HepG2 (cell line): ENCODE measurements around the gene E2F1. TPM values are rescaled to one million over a fixed set of nuclear protein-coding genes. Genes with fewer than 3 reads are reported as not detected.

ENCODE experiments used
- FOSL2 ChIP-seq: sonication (generic); formaldehyde crosslinking; IDR thresholded peaks from 2 replicates; pipeline ENCODE4 v1.4.0; 2020; ENCODE audit warnings: missing genetic modification reagents
- FOXA3 ChIP-seq: IDR thresholded peaks from 2 replicates; pipeline ENCODE4 v1.6.1; 2016; ENCODE audit warnings: missing genetic modification reagents, missing compliant biosample characterization
- MAX ChIP-seq: IDR thresholded peaks from 2 replicates; pipeline ENCODE4 v1.6.1; 2012; ENCODE audit warnings: inconsistent platforms
- MTERF4 ChIP-seq: sonication (generic); formaldehyde crosslinking; IDR thresholded peaks from 2 replicates; pipeline ENCODE4 v1.8.0; 2023; ENCODE audit warnings: mild to moderate bottlenecking, missing genetic modification reagents
- MXD4 ChIP-seq: IDR thresholded peaks from 2 replicates; pipeline ENCODE4 v1.6.1; 2016; ENCODE audit warnings: mild to moderate bottlenecking, missing biosample characterization, missing genetic modification reagents
- MYC ChIP-seq: sonication (generic); formaldehyde crosslinking; IDR thresholded peaks from 2 replicates; pipeline ENCODE4 v1.9.0; 2021; ENCODE audit warnings: missing genetic modification reagents, borderline replicate concordance
- NCOA2 ChIP-seq: sonication (generic); formaldehyde crosslinking; IDR thresholded peaks from 2 replicates; pipeline ENCODE4 v1.8.0; 2022; ENCODE audit warnings: inconsistent platforms
- SMAD9 ChIP-seq: sonication (generic); formaldehyde crosslinking; IDR thresholded peaks from 2 replicates; pipeline ENCODE4 v1.5.1; 2020; ENCODE audit warnings: mild to moderate bottlenecking, missing genetic modification reagents
- THAP11 ChIP-seq: IDR thresholded peaks from 2 replicates; pipeline ENCODE4 v1.6.1; 2016; ENCODE audit warnings: missing biosample characterization, missing genetic modification reagents
- ZEB1 ChIP-seq: IDR thresholded peaks from 2 replicates; pipeline ENCODE4 v1.6.1; 2012; ENCODE audit warnings: mild to moderate bottlenecking, low read depth, inconsistent platforms; ENCODE audit not compliant: insufficient replicate concordance
- ZMYM4 ChIP-seq: sonication (generic); formaldehyde crosslinking; IDR thresholded peaks from 2 replicates; pipeline ENCODE4 v1.8.1; 2023; ENCODE audit warnings: mild to moderate bottlenecking, missing genetic modification reagents
- ZNF292 ChIP-seq: sonication (generic); formaldehyde crosslinking; IDR thresholded peaks from 2 replicates; pipeline ENCODE4 v1.8.1; 2022; ENCODE audit warnings: mild to moderate bottlenecking, low read depth, missing genetic modification reagents, borderline replicate concordance
- ZNF431 ChIP-seq: sonication (generic); formaldehyde crosslinking; IDR thresholded peaks from 2 replicates; pipeline ENCODE4 v1.9.0; 2022; ENCODE audit warnings: missing genetic modification reagents, low read depth, mild to moderate bottlenecking, borderline replicate concordance
- ZNF577 ChIP-seq: sonication (generic); formaldehyde crosslinking; IDR thresholded peaks from 2 replicates; pipeline ENCODE4 v1.4.0; 2020; ENCODE audit warnings: mild to moderate bottlenecking, low read depth, missing genetic modification reagents, borderline replicate concordance
- ZNF616 ChIP-seq: sonication (generic); formaldehyde crosslinking; IDR thresholded peaks from 2 replicates; pipeline ENCODE4 v1.5.0; 2020; ENCODE audit warnings: low read depth, mild to moderate bottlenecking, missing genetic modification reagents
- ZNF747 ChIP-seq: sonication (generic); formaldehyde crosslinking; IDR thresholded peaks from 2 replicates; pipeline ENCODE4 v1.8.1; 2023; ENCODE audit warnings: missing genetic modification reagents, mild to moderate bottlenecking, borderline replicate concordance
- polyA plus RNA-seq, 8 experiments: library from polyadenylated mRNA; depleted of rRNA in 3 of 8; stranded (reverse) in 7 of 8; unstranded in 1 of 8; fragments of >200 nt; fragmentation: Illumina TruSeq in 4 of 8; extraction: Trizol in 4 of 8; gene quantifications; 2 replicates each; pipeline versions ENCODE4 v1.2.1 to v1.2.3, GENCODE V29; 2011 to 2016; ENCODE audit warnings: low read depth in 4 of 8, missing spikeins in 1 of 8, mixed read lengths in 1 of 8; ENCODE audit not compliant: insufficient read depth in 1 of 8
- total RNA-seq, 5 experiments: library from RNA; depleted of rRNA; stranded (reverse); fragments of >200 nt; fragmentation: Illumina TruSeq; extraction: Trizol; gene quantifications; 2 replicates each; pipeline ENCODE4 v1.2.3, GENCODE V29; 2016; ENCODE audit warnings: low read depth in 1 of 5
- TF ChIP-seq, protein P1 (sequence below): sonication (generic); formaldehyde crosslinking; IDR thresholded peaks from 2 replicates; pipeline ENCODE4 v1.9.0; 2022; ENCODE audit warnings: low read depth, missing genetic modification reagents
- TF ChIP-seq, protein P2 (sequence below): IDR thresholded peaks from 2 replicates; pipeline ENCODE4 v1.6.1; 2016; ENCODE audit warnings: control low read depth
- TF ChIP-seq, protein P3 (sequence below): IDR thresholded peaks from 2 replicates; pipeline ENCODE4 v1.4.0; 2020; ENCODE audit warnings: mild to moderate bottlenecking, missing genetic modification reagents

The E2F1 gene
- total and polyA plus RNA-seq, 2 of the 13 experiments (the other 11 are each of a cell fraction or from before 2014, with no cell fraction given), result 25.5 to 39.4 TPM

DNA sequence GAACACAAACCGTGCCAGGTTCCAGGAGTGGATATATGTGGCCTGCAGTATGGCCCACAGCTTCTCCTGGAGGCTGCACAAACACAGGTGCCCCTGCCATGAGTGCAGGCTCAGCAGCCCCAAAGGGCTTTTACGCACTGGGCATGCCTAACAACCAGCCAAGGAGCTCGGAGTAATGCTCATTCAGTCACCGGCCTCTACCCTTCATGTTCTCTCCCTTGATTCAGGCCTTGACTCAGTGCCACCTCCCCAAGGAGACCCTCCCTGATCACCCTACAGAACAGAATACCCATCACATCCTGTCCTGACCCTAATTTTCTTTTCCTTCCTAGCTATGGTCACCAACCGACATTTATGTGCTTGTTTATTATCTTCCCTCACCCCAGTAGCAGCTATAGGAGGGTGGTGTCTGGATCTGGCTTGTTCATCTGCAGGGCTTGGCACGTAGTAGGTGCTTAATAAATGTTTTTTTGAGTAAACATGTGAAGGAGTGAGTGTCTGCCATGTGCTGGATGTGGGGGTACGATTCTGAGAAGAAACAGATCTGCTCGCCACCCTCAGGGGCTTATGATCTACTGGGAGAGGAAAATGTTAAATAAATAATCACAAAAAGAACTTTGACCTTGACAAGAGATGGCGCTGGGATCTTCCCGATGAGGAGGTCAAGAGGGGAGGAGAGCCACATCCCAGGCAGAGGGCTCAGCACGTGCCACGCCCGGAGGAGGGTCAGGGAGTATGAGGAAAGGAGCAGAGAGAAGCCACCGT is 24.7 kb upstream of the E2F1 start (continued):
- TF ChIP-seq, protein P1, sequence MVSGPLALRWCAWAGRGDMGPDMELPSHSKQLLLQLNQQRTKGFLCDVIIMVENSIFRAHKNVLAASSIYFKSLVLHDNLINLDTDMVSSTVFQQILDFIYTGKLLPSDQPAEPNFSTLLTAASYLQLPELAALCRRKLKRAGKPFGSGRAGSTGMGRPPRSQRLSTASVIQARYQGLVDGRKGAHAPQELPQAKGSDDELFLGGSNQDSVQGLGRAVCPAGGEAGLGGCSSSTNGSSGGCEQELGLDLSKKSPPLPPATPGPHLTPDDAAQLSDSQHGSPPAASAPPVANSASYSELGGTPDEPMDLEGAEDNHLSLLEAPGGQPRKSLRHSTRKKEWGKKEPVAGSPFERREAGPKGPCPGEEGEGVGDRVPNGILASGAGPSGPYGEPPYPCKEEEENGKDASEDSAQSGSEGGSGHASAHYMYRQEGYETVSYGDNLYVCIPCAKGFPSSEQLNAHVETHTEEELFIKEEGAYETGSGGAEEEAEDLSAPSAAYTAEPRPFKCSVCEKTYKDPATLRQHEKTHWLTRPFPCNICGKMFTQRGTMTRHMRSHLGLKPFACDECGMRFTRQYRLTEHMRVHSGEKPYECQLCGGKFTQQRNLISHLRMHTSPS (CRISPR knock-in tag), result 0 out of 2 replicates have a peak, but pooled peaks have one; percentile 26
- no peak for TF ChIP-seq ZNF577 (CRISPR knock-in tag)
- TF ChIP-seq, protein P2, sequence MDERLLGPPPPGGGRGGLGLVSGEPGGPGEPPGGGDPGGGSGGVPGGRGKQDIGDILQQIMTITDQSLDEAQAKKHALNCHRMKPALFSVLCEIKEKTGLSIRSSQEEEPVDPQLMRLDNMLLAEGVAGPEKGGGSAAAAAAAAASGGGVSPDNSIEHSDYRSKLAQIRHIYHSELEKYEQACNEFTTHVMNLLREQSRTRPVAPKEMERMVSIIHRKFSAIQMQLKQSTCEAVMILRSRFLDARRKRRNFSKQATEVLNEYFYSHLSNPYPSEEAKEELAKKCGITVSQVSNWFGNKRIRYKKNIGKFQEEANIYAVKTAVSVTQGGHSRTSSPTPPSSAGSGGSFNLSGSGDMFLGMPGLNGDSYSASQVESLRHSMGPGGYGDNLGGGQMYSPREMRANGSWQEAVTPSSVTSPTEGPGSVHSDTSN (CRISPR knock-in tag), result no peak
- 0 out of 2 replicates have a peak, but pooled peaks have one; percentile 53 for TF ChIP-seq MTERF4
- no peak for TF ChIP-seq ZNF616 (CRISPR knock-in tag)
- TF ChIP-seq NCOA2, result peak; percentile 30; the same call in 1 of the 2 replicates
- no peak for TF ChIP-seq SMAD9 (CRISPR knock-in tag)
- 0 out of 2 replicates have a peak, but pooled peaks have one; percentile 33 for TF ChIP-seq ZNF747 (CRISPR knock-in tag)
- TF ChIP-seq MXD4, result 0 out of 2 replicates have a peak, but pooled peaks have one; percentile 45
- TF ChIP-seq FOSL2 (CRISPR knock-in tag), result peak; percentile 28; the same call in 1 of the 2 replicates
- peak; percentile 74 for TF ChIP-seq MAX
- TF ChIP-seq MYC (CRISPR knock-in tag), result peak; percentile 27; the same call in 1 of the 2 replicates
- TF ChIP-seq, protein P3, sequence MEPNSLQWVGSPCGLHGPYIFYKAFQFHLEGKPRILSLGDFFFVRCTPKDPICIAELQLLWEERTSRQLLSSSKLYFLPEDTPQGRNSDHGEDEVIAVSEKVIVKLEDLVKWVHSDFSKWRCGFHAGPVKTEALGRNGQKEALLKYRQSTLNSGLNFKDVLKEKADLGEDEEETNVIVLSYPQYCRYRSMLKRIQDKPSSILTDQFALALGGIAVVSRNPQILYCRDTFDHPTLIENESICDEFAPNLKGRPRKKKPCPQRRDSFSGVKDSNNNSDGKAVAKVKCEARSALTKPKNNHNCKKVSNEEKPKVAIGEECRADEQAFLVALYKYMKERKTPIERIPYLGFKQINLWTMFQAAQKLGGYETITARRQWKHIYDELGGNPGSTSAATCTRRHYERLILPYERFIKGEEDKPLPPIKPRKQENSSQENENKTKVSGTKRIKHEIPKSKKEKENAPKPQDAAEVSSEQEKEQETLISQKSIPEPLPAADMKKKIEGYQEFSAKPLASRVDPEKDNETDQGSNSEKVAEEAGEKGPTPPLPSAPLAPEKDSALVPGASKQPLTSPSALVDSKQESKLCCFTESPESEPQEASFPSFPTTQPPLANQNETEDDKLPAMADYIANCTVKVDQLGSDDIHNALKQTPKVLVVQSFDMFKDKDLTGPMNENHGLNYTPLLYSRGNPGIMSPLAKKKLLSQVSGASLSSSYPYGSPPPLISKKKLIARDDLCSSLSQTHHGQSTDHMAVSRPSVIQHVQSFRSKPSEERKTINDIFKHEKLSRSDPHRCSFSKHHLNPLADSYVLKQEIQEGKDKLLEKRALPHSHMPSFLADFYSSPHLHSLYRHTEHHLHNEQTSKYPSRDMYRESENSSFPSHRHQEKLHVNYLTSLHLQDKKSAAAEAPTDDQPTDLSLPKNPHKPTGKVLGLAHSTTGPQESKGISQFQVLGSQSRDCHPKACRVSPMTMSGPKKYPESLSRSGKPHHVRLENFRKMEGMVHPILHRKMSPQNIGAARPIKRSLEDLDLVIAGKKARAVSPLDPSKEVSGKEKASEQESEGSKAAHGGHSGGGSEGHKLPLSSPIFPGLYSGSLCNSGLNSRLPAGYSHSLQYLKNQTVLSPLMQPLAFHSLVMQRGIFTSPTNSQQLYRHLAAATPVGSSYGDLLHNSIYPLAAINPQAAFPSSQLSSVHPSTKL (CRISPR knock-in tag), result peak; percentile 86
- peak; percentile 44; the same call in 1 of the 2 replicates for TF ChIP-seq FOXA3 (CRISPR knock-in tag)
- no peak for TF ChIP-seq ZNF431
- TF ChIP-seq THAP11 (CRISPR knock-in tag), result 0 out of 2 replicates have a peak, but pooled peaks have one; percentile 33
- peak; percentile 30 for TF ChIP-seq ZEB1
- TF ChIP-seq ZMYM4 (CRISPR knock-in tag), result 0 out of 2 replicates have a peak, but pooled peaks have one; percentile 14
- TF ChIP-seq ZNF292 (CRISPR knock-in tag), result peak; percentile 23; the same call in 1 of the 2 replicates
